Measurements from ENCODE around the gene TMTC2. TPM values are rescaled to one million over a fixed set of nuclear protein-coding genes. Genes with fewer than 3 reads are reported as not detected.

The TMTC2 gene
- total RNA-seq, 1 donor: 7.2 TPM

DNA sequence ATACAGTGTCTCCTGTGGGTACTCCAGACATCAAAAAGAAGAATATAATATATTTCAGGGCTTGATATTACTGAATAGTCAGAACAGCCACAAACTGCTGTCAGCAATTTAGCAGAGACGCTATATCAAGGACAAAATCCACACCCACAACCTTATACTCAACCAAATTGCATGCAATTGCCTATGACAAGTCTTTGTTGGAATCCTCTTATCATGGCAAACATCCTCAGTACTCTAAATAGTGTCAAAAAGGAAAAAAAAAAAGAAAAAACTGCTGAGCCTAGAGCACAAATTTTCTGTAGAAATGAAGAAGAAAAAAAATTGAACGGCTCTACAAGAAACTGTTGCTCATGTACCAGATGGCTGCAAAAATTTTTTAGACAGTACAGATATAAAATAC, 485.7 kb downstream of the TMTC2 start:
- Histone ChIP-seq H3K4me1 (ENCODE audit: insufficient read depth, low read length) (no peaks in the 10 kb centered on the region), H3K4me3 (ENCODE audit: low read length) (no peak overlapping the region), H3K9me3 (ENCODE audit: low read depth, low read length) (no peaks in the 10 kb centered on the region)

DNA sequence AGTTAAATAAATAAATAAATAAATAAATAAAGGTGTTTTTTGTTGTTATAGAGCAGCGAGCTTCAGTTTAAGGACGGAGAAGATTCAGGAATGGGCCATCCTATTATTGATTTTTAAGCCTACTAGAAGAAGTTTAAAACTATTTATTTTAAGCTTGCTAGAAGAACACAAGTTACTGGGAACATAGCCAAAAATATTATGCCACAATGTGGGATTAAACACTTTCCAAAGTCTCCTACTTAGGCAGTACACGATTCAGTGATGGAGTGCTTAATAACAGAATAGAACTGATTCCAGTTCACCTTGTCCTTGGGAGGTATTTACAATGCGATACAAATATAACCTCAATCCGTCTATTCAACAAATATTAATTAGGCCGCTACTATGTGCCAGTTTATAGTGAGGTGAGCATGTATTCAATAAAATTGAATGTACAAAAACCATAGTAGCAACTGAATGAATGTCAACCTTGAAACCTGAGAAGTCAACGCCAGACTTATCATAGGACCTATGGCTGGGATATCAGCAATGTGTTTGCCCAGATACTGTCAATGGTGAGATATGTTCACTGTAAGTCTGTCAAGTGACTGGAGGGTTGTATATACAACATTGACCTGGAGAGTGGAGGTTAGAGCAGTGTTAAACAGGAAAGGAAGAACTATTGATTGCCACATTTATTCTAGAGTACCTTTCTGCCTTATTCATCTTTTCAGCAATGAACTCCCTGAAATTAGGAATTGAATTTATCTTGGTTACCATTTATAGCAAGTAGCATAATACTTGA, 486.4 kb downstream of the TMTC2 start:
- no peak overlapping the region for H3K4me3 ChIP-seq (ENCODE audit: low read length)
- no peaks in the 10 kb centered on the region for H3K9me3 ChIP-seq (ENCODE audit: low read depth, low read length)
- no peaks in the 10 kb centered on the region for H3K27me3 ChIP-seq (ENCODE audit: insufficient read depth, low read length)
- H3K4me1 ChIP-seq (ENCODE audit: insufficient read depth, low read length): no peaks in the 10 kb centered on the region

More for the DNA sequence above, 485.7 kb downstream of the TMTC2 start:
- H3K27me3 ChIP-seq (ENCODE audit: insufficient read depth, low read length): no peaks in the 10 kb centered on the region

DNA sequence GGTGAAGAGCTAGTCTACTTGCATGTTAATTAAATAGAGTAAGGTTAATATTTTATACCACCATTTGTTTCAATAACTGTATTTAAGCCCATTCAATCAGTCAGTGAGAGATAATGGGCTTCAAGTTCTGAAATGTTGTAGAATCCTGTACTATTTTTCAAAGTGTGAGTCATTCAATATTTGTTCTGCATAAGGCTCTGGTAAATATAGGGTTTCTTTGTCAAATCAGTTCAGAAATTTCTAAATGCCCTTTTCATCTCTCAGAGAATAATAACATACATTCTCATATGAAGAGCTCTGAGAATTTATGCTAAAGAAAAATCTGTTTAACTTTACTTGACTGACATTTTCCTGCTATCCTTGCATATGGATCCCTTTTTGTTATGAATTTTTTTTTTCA, 493.3 kb downstream of the TMTC2 start:
- no peaks in the 10 kb centered on the region for H3K9me3 ChIP-seq (ENCODE audit: low read depth, low read length)
- H3K4me3 ChIP-seq (ENCODE audit: low read length): no peak overlapping the region
- no peaks in the 10 kb centered on the region for H3K4me1 ChIP-seq (ENCODE audit: insufficient read depth, low read length)
- no peaks in the 10 kb centered on the region for H3K27me3 ChIP-seq (ENCODE audit: insufficient read depth, low read length)

DNA sequence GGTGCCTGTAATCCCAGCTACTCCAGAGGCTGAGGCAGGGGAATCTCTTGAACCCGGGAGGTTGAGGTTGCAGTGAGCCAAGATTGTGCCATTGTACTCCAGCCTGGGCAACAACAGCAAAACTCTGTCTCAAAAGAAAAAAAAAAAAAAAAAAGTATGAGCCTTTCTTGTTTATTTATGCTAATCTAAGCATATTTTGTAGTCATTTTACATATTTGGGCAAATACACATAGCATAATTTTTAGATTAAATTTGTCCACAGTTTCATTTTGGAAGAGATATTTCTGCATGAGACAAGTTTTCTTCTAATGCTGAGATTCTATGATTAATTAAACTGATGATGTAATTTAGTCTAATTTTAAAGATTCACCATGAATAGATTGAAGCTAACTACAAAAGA, 494.4 kb downstream of the TMTC2 start:
- Histone ChIP-seq H3K9me3 (ENCODE audit: low read depth, low read length) (no peaks in the 10 kb centered on the region), H3K4me3 (ENCODE audit: low read length) (no peak overlapping the region), H3K4me1 (ENCODE audit: insufficient read depth, low read length) (no peaks in the 10 kb centered on the region), H3K27me3 (ENCODE audit: insufficient read depth, low read length) (no peaks in the 10 kb centered on the region)

DNA sequence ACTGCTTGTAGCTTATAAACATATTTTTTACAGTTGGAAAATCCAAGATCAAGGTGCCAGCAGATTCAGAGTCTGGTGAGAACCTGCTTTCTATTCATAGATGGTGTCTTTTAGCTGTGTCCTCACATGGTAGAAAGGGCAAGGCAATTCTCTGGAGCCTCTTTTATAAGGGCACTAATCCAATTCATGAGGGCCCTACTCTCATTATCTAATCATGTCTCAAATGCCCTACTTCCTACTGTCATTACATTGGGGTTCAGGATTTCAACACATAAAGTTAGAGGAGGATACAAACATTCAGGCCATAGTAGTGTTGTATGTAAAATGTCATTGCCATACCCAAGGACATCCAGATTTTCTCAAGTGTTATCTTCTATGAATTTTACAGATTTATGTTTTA, 496.4 kb downstream of the TMTC2 start:
- Histone ChIP-seq H3K9me3 (ENCODE audit: low read depth, low read length) (no peaks in the 10 kb centered on the region), H3K4me3 (ENCODE audit: low read length) (no peak overlapping the region), H3K4me1 (ENCODE audit: insufficient read depth, low read length) (no peaks in the 10 kb centered on the region), H3K27me3 (ENCODE audit: insufficient read depth, low read length) (no peaks in the 10 kb centered on the region)
